ENCODE results near the gene MRPL27. TPM values are rescaled to one million over a fixed set of nuclear protein-coding genes. Genes with fewer than 3 reads are reported as not detected.
A peak's percentile ranks its signal among the peaks of the same experiment; 100 is the strongest.

MRPL27 gene
- total RNA-seq, 2 experiments from 2014 or later: 54.6 to 55.8 TPM

DNA sequence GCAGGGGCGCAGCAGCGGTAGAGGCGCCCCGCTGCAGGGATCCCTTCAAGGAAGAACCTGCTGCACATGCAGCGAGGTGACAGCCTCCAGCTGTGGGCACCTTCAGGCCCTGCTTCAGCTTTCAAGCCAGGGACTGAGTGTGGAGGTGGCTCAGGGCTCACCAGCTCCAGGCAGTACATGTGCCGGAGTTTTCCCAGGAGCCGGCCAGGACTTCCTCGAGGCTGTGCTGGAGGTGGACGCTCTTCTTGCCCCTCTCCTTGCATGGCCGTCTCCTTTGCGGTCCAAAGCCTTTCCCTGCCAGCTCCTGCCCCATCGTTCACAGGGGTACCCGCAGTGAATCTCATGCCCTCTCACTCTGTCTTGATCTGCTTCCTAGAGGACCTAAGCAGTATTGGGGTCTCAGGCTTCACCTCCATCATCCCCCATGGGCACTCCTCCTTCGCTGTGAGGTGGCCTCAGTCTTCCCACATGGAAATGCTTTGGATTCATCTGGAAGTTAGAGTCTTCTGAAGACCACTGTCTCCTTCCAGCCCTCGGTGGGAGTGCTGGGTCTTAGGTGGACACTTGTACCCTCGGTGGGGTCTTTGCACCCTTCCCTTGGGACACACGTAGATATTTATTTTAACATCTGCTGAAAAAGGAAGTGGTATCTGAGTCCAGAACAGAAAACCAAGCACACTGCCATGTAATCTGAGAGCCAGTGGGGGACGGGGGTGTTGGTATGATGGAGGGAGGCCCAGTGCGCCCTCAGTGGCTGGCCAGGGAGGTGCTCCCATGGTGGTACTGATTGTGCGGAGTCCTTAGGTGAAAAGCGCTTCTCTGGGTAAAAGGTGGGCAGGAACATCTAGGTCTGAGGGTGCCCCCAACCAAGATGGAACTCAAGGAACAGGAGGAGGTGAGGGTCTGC lies 20.0 kb downstream of the MRPL27 start:
- ChIA-PET POLR2A (interaction anchor here (1.1 to 2.3 kb wide), 3 partner anchors 9 to 20 kb away, joined by 4 to 6 read pairs (median 5); partner anchors contain the start of genes EME1 and MRPL27), CTCF (interaction anchor here (2.3 kb wide), 1 partner anchor 9 kb away, joined by 16 read pairs; no protein-coding TSS in a partner anchor)
- no peak overlapping the region for H3K27ac Mint-ChIP-seq
- H3K4me3 Mint-ChIP-seq: no peak overlapping the region
- peaks cover 20% of the 10 kb centered on the region for H3K36me3 Mint-ChIP-seq (ENCODE audit: low read depth)
- TF ChIP-seq, protein P1, sequence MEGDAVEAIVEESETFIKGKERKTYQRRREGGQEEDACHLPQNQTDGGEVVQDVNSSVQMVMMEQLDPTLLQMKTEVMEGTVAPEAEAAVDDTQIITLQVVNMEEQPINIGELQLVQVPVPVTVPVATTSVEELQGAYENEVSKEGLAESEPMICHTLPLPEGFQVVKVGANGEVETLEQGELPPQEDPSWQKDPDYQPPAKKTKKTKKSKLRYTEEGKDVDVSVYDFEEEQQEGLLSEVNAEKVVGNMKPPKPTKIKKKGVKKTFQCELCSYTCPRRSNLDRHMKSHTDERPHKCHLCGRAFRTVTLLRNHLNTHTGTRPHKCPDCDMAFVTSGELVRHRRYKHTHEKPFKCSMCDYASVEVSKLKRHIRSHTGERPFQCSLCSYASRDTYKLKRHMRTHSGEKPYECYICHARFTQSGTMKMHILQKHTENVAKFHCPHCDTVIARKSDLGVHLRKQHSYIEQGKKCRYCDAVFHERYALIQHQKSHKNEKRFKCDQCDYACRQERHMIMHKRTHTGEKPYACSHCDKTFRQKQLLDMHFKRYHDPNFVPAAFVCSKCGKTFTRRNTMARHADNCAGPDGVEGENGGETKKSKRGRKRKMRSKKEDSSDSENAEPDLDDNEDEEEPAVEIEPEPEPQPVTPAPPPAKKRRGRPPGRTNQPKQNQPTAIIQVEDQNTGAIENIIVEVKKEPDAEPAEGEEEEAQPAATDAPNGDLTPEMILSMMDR (IDR thresholded peaks at IDR 0.05): no peak
- no peak for ATAC-seq
- intact Hi-C loops (cut with micrococcal nuclease): no loop called here
- H3K4me1 Mint-ChIP-seq (ENCODE audit: low read depth): peaks cover 12% of the 10 kb centered on the region
- no peak for DNase-seq
- H3K27me3 Mint-ChIP-seq: no peaks in the 10 kb centered on the region
- no peaks in the 10 kb centered on the region for H3K9me3 Mint-ChIP-seq

DNA sequence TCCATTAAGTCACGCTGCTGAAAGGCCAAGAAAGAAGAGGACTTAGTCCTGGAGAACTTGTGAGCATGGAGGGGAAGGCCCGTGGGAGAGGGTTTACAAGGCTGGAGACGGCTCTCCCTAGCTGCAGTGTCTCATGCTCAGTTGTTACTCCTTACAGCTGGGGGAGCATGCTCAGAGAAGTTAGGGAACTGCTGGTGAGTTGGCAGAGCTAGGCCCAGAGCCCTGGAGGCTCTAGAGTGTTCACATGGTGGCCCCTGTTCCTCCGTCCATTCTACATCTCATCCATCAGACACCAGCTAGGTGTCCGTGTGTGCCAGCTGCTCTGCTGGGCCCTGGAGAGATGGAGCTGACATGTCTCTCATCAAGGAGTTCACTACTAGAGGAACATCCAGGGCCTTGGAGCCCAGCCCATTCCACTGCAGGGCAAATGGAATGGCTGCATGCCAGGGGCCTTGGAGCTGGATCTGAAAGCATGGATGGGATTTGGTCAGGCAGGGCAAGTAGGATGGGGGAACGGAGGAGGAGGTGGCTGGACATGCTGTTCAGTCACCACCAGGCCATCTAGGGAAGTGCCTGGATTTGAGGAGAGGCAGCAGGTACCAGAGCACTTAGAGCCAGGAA lies 20.8 kb downstream of the MRPL27 start:
- Mint-ChIP-seq H3K27me3 (no peaks in the 10 kb centered on the region), H3K4me3 (no peak overlapping the region), H3K27ac (no peak overlapping the region), H3K4me1 (ENCODE audit: low read depth) (peaks cover 20% of the 10 kb centered on the region), H3K36me3 (ENCODE audit: low read depth) (peaks cover 19% of the 10 kb centered on the region), H3K9me3 (no peaks in the 10 kb centered on the region)
- CTCF ChIA-PET: interaction anchor here (2.3 kb wide), 1 partner anchor 10 kb away, joined by 16 read pairs; no protein-coding TSS in a partner anchor
- TF ChIP-seq, protein P1 (IDR thresholded peaks at IDR 0.05): no peak
- POLR2A ChIA-PET: interaction anchor here (0.8 to 1.4 kb wide), 3 partner anchors 10 to 16 kb away, joined by 3 to 5 read pairs (median 4); no protein-coding TSS in a partner anchor
- no peak for ATAC-seq
- intact Hi-C loops (cut with micrococcal nuclease): no loop called here
- no peak for DNase-seq

DNA sequence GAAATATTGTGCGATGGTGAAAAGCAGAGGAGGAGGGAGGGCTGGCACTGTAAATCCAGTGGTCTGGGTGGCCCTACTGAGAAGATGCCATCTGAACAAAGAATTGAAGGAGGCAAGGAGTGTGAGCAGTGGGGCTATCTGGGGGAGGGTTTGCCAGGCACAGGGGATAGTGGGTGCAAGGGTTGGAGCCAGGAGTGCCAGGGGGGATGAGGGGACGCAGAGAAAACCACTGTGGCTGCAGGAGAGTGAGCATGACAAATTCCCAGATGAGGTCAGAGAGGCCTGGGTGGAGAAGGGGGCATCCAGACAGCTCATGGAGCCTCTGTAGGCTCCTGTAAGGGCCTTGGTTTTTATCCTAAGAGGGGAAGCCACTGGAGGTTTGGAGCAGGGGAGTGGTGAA lies 22.3 kb downstream of the MRPL27 start:
- H3K4me3 Mint-ChIP-seq: no peak overlapping the region
- ATAC-seq: no peak
- TF ChIP-seq, protein P1 (IDR thresholded peaks at IDR 0.05): no peak
- DNase-seq: no peak
- H3K4me1 Mint-ChIP-seq (ENCODE audit: low read depth): peaks cover 26% of the 10 kb centered on the region
- intact Hi-C loops (cut with micrococcal nuclease): no loop called here
- H3K27me3 Mint-ChIP-seq: no peaks in the 10 kb centered on the region
- CTCF ChIA-PET: interaction anchor here (2.3 kb wide), 1 partner anchor 11 kb away, joined by 16 read pairs; no protein-coding TSS in a partner anchor
- H3K36me3 Mint-ChIP-seq (ENCODE audit: low read depth): peaks cover 10% of the 10 kb centered on the region
- no peak overlapping the region for H3K27ac Mint-ChIP-seq
- no peaks in the 10 kb centered on the region for H3K9me3 Mint-ChIP-seq
- POLR2A ChIA-PET: no interaction called here

DNA sequence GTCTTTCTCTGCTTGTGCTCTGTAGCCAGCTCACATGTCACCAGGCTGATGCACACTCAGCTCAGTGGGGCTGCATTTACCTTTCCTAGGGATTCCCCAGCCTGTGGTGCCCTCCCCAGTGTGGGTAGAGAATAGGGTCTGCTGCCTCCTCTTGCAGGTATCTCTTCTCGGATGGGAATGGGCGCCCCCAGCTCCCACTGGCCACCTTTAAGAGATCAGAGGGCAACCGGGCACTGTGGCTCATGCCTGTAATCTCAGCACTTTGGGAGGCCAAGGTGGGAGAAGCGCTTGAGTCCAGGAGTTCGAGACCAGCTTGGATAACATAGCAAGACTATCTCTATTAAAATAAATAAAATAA lies 23.8 kb downstream of the MRPL27 start:
- intact Hi-C loops (cut with micrococcal nuclease): no loop called here
- ChIA-PET POLR2A (interaction anchor here (0.8 to 5.3 kb wide), 5 partner anchors 12 to 119 kb away, joined by 3 to 69 read pairs (median 4); partner anchors contain the start of genes EME1 and MRPL27), CTCF (interaction anchor here (2.3 to 4.8 kb wide), 2 partner anchors 12 to 48 kb away, joined by 8 to 69 read pairs; partner anchors contain the start of gene LRRC59)
- H3K27ac Mint-ChIP-seq: peak overlapping the region; percentile 28
- H3K4me3 Mint-ChIP-seq: no peak overlapping the region
- H3K27me3 Mint-ChIP-seq: no peaks in the 10 kb centered on the region
- peaks cover 33% of the 10 kb centered on the region for H3K4me1 Mint-ChIP-seq (ENCODE audit: low read depth)
- DNase-seq (no peak), ATAC-seq (no peak)
- peaks cover 4% of the 10 kb centered on the region for H3K36me3 Mint-ChIP-seq (ENCODE audit: low read depth)
- TF ChIP-seq, protein P1 (IDR thresholded peaks at IDR 0.05): no peak
- H3K9me3 Mint-ChIP-seq: no peaks in the 10 kb centered on the region
